Measurements from ENCODE around the gene DAB2IP. TPM values are rescaled to one million over a fixed set of nuclear protein-coding genes. Genes with fewer than 3 reads are reported as not detected.

The DAB2IP gene
- total and polyA plus RNA-seq, 2 donors from 2014 or later = 33.8 to 105 TPM

- intact Hi-C loops (cut with DNase I) = no loop called here
- FAIRE-seq (no peak), DNase-seq (no peak)
Measured at GRCh38 chr9:121822093-121823085, 171.0 kb downstream of the DAB2IP start.

DNA sequence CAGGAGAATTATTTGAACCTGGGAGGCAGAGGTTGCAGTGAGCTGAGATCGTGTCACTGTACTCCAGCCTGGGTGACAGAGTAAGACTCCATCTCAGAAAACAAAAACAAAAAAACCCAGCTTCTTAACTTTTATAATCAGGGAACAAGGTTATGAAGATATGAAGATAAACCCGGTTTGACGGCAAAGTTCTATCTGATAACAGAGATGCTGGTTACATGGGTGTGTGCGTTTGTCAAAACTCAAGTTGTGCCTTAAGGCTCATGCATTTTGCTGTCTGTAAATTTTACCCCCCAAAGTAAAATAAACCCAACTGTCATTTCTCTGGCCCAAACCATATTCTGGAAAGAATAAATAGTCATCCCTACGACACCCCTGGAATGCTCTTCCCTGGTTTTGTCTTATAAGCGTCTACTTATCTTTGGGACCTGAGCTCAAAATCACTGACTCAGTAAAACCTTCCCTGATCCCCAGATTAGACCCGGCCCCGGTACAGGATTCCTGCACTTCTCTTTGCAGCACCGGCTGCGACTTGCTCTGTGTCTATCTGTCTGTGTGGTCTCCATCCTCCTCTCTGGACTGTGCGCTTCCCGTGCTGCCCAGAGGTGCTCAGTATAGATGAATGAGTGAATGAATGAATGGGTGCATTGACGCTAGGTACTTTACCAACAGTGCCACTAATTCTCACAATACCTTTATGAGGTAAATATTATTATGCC is 172.2 kb downstream of the DAB2IP start:
- no peaks in the 10 kb centered on the region for H3K27me3 ChIP-seq (ENCODE audit: control insufficient read depth, insufficient read depth, low read length)
- no peaks in the 10 kb centered on the region for H3K9me3 ChIP-seq (ENCODE audit: control insufficient read depth in 2 of 3, insufficient read depth in 1 of 3, low read length in 3 of 3)
- no peak overlapping the region for H3K4me3 ChIP-seq (ENCODE audit: low read length in 3 of 3)
- H3K4me1 ChIP-seq (ENCODE audit: control insufficient read depth in 2 of 3, insufficient read depth in 2 of 3, low read depth in 1 of 3, low read length in 3 of 3) = no peaks in the 10 kb centered on the region
- no peak for TF ChIP-seq CTCF (IDR thresholded peaks at IDR 0.05; ENCODE audit: borderline replicate concordance, extremely low read depth, insufficient read depth)
- intact Hi-C loops (cut with DNase I) = no loop called here
- H3K36me3 ChIP-seq (ENCODE audit: control insufficient read depth in 2 of 3, insufficient read depth in 3 of 3, low read length in 3 of 3) = no peaks in the 10 kb centered on the region
- no peak overlapping the region for H3K9ac ChIP-seq (ENCODE audit: low read length in 3 of 3)
- H3K27ac ChIP-seq (ENCODE audit: low read depth in 2 of 2, low read length in 2 of 2) = no peak overlapping the region
- DNase-seq (no peak), FAIRE-seq (no peak)

More at GRCh38 chr9:121822093-121823085, 171.0 kb downstream of the DAB2IP start:
- Histone ChIP-seq H3K36me3 (ENCODE audit: control insufficient read depth in 2 of 3, insufficient read depth in 3 of 3, low read length in 3 of 3) (no peaks in the 10 kb centered on the region), H3K4me3 (ENCODE audit: low read length in 3 of 3) (no peak overlapping the region), H3K27me3 (ENCODE audit: control insufficient read depth, insufficient read depth, low read length) (no peaks in the 10 kb centered on the region), H3K4me1 (ENCODE audit: control insufficient read depth in 2 of 3, insufficient read depth in 2 of 3, low read depth in 1 of 3, low read length in 3 of 3) (no peaks in the 10 kb centered on the region), H3K9ac (ENCODE audit: low read length in 3 of 3) (no peak overlapping the region), H3K27ac (ENCODE audit: low read depth in 2 of 2, low read length in 2 of 2) (no peak overlapping the region), H3K9me3 (ENCODE audit: control insufficient read depth in 2 of 3, insufficient read depth in 1 of 3, low read length in 3 of 3) (no peaks in the 10 kb centered on the region)
- no peak for TF ChIP-seq CTCF (IDR thresholded peaks at IDR 0.05; ENCODE audit: borderline replicate concordance, extremely low read depth, insufficient read depth)

GRCh38 chr9:121824651-121825030 is 173.2 kb downstream of the DAB2IP start:
- Histone ChIP-seq H3K4me3 (ENCODE audit: low read length in 3 of 3) (no peak overlapping the region), H3K36me3 (ENCODE audit: control insufficient read depth in 2 of 3, insufficient read depth in 3 of 3, low read length in 3 of 3) (no peaks in the 10 kb centered on the region), H3K27ac (ENCODE audit: low read depth in 2 of 2, low read length in 2 of 2) (no peak overlapping the region), H3K9me3 (ENCODE audit: control insufficient read depth in 2 of 3, insufficient read depth in 1 of 3, low read length in 3 of 3) (no peaks in the 10 kb centered on the region), H3K4me1 (ENCODE audit: control insufficient read depth in 2 of 3, insufficient read depth in 2 of 3, low read depth in 1 of 3, low read length in 3 of 3) (no peaks in the 10 kb centered on the region), H3K27me3 (ENCODE audit: control insufficient read depth, insufficient read depth, low read length) (no peaks in the 10 kb centered on the region), H3K9ac (ENCODE audit: low read length in 3 of 3) (no peak overlapping the region)
- intact Hi-C loops (cut with DNase I) = no loop called here
- DNase-seq = no peak
- TF ChIP-seq CTCF (IDR thresholded peaks at IDR 0.05; ENCODE audit: borderline replicate concordance, extremely low read depth, insufficient read depth) = no peak
- FAIRE-seq = no peak

All from kidney (tissue), 14 donors.